PC-9 (cell line): Measurements from ENCODE around the gene LRRC28. TPM values are rescaled to one million over a fixed set of nuclear protein-coding genes. Genes with fewer than 3 reads are reported as not detected.

Source experiments
- BruUV-seq: library from RNA; stranded (reverse); fragments of 400-500 nt; replicated peaks from 2 replicates; lab custom pipeline; 2021; lab: Mats Ljungman, UMichigan
- CTCF ChIA-PET: fragments of 300-600 bp; sonication (Branson Sonifier 250); formaldehyde crosslinking; loops from one replicate; lab custom pipeline; 2022; ENCODE audit warnings: antibody characterized with exemption; lab: Charles Lee
- POLR2A ChIA-PET: fragments of 300-600 bp; sonication (Branson Sonifier 250); formaldehyde crosslinking; loops from one replicate; lab custom pipeline; 2022; ENCODE audit warnings: antibody characterized with exemption; ENCODE audit not compliant: unreplicated experiment; lab: Charles Lee
- DNase-seq, 2 experiments: peaks; one replicate each; pipeline versions ENCODE4 v3.0.0 to v3.0.0-alpha.2; 2015 to 2022; ENCODE audit warnings: mixed read lengths in 1 of 2
- H2AFZ ChIP-seq: fragments of 200-600 bp; sonication (generic); 2 replicates; pipeline ENCODE4 v1.8.1; 2017; ENCODE audit warnings: antibody characterized with exemption
- H3F3A ChIP-seq: fragments of 200-600 bp; sonication (generic); 2 replicates; pipeline ENCODE4 v1.8.1; 2017; ENCODE audit warnings: antibody characterized with exemption, mild to moderate bottlenecking, low read depth; ENCODE audit not compliant: insufficient read depth
- H3K27ac ChIP-seq: fragments of 200-600 bp; sonication (generic); 2 replicates; pipeline ENCODE4 v1.6.1; 2016; ENCODE audit warnings: mixed run types
- H3K27me3 ChIP-seq: fragments of 200-600 bp; sonication (generic); 2 replicates; pipeline ENCODE4 v1.6.1; 2016; ENCODE audit warnings: low read depth, mixed run types; ENCODE audit not compliant: insufficient read depth
- H3K36me3 ChIP-seq: fragments of 200-600 bp; sonication (generic); 2 replicates; pipeline ENCODE4 v1.6.1; 2016; ENCODE audit warnings: low read depth, mixed run types
- H3K4me1 ChIP-seq: fragments of 200-600 bp; sonication (generic); replicated peaks from 2 replicates; pipeline ENCODE4 v1.6.1; 2016; ENCODE audit warnings: mixed run types; ENCODE audit not compliant: insufficient read depth
- H3K4me2 ChIP-seq: fragments of 200-600 bp; sonication (generic); 2 replicates; pipeline ENCODE4 v1.6.1; 2017; ENCODE audit warnings: mixed run types
- H3K4me3 ChIP-seq: fragments of 200-600 bp; sonication (generic); 2 replicates; pipeline ENCODE4 v1.6.1; 2016; ENCODE audit warnings: mixed run types
- H3K79me2 ChIP-seq: fragments of 200-600 bp; sonication (generic); 2 replicates; pipeline ENCODE4 v1.6.1; 2017; ENCODE audit warnings: low read depth, mixed run types
- H3K9me2 ChIP-seq: fragments of 200-600 bp; sonication (generic); 2 replicates; pipeline ENCODE4 v1.8.1; 2017; ENCODE audit warnings: mild to moderate bottlenecking; ENCODE audit not compliant: insufficient read depth
- H3K9me3 ChIP-seq: fragments of 200-600 bp; sonication (generic); 2 replicates; pipeline ENCODE4 v1.8.1; 2016; ENCODE audit warnings: low read depth; ENCODE audit not compliant: insufficient read depth
- H4K20me1 ChIP-seq: fragments of 200-600 bp; sonication (generic); 2 replicates; pipeline ENCODE4 v1.8.1; 2017; ENCODE audit not compliant: insufficient read depth
- CTCF ChIP-seq: fragments of 200-600 bp; sonication (generic); conservative IDR thresholded peaks from 2 replicates; pipeline ENCODE4 v1.6.1; 2017; ENCODE audit warnings: mixed run types, antibody characterized with exemption, mild to moderate bottlenecking, moderate library complexity
- EZH2 ChIP-seq: fragments of 200-600 bp; sonication (generic); IDR thresholded peaks from 2 replicates; pipeline ENCODE4 v1.8.0; 2017; ENCODE audit warnings: antibody characterized with exemption, low read depth
- intact Hi-C: fragments of 100-400 bp; cut with micrococcal nuclease; formaldehyde crosslinking; loops from one replicate; pipeline ENCODE4 v1.10.0; 2022; ENCODE audit not compliant: unreplicated experiment
- total RNA-seq: library from RNA; stranded (reverse); gene quantifications from 2 replicates; pipeline ENCODE4 v1.2.3, GENCODE V29; 2021

The LRRC28 gene
- total RNA-seq, 1 experiment from 2014 or later, result 13.5 TPM

GRCh38 chr15:99345832-99346462 is 94.7 kb downstream of the LRRC28 start:
- no peaks in the 10 kb centered on the region for H3K9me2 ChIP-seq
- no peak overlapping the region for H3K4me3 ChIP-seq
- H3K4me2 ChIP-seq, result no peak overlapping the region
- peaks cover 3% of the 10 kb centered on the region; the same call in 1 of the 2 replicates for H3F3A ChIP-seq
- no peaks in the 10 kb centered on the region for H3K27me3 ChIP-seq
- TF ChIP-seq CTCF (no peak), EZH2 (no peak)
- H4K20me1 ChIP-seq, result no peaks in the 10 kb centered on the region
- H3K27ac ChIP-seq, result no peak overlapping the region
- intact Hi-C loops, result no loop called here
- no peak for DNase-seq
- no peaks in the 10 kb centered on the region for H3K79me2 ChIP-seq
- no peaks in the 10 kb centered on the region for H3K36me3 ChIP-seq
- BruUV-seq, result no TSS peak
- H3K9me3 ChIP-seq, result no peaks in the 10 kb centered on the region
- peaks cover 10% of the 10 kb centered on the region; the same call in 1 of the 2 replicates for H3K4me1 ChIP-seq
- ChIA-PET POLR2A (no interaction called here), CTCF (no interaction called here)
- no peak overlapping the region for H2AFZ ChIP-seq

- Histone ChIP-seq H3K9me2 (no peaks in the 10 kb centered on the region), H3K4me3 (no peak overlapping the region), H3K27me3 (no peaks in the 10 kb centered on the region), H3K79me2 (no peaks in the 10 kb centered on the region), H3K27ac (no peak overlapping the region), H3K36me3 (no peaks in the 10 kb centered on the region), H3F3A (no peaks in the 10 kb centered on the region), H4K20me1 (no peaks in the 10 kb centered on the region), H3K9me3 (no peaks in the 10 kb centered on the region), H3K4me1 (no peaks in the 10 kb centered on the region), H2AFZ (no peak overlapping the region), H3K4me2 (no peak overlapping the region)
- no peak for DNase-seq
- intact Hi-C loops, result no loop called here
- ChIA-PET POLR2A (no interaction called here), CTCF (no interaction called here)
- BruUV-seq, result no TSS peak
- TF ChIP-seq CTCF (no peak), EZH2 (no peak)
Observed at GRCh38 chr15:99347574-99347973, 96.3 kb downstream of the LRRC28 start.

GRCh38 chr15:99348412-99348811 is 97.1 kb downstream of the LRRC28 start:
- intact Hi-C loops, result no loop called here
- Histone ChIP-seq H3K4me2 (no peak overlapping the region), H4K20me1 (no peaks in the 10 kb centered on the region), H3K9me3 (no peaks in the 10 kb centered on the region), H3K36me3 (no peaks in the 10 kb centered on the region), H3K9me2 (no peaks in the 10 kb centered on the region), H2AFZ (no peak overlapping the region), H3F3A (no peaks in the 10 kb centered on the region), H3K4me3 (no peak overlapping the region), H3K27me3 (no peaks in the 10 kb centered on the region), H3K79me2 (no peaks in the 10 kb centered on the region), H3K4me1 (no peaks in the 10 kb centered on the region), H3K27ac (no peak overlapping the region)
- no peak for DNase-seq
- POLR2A ChIA-PET, result no interaction called here
- CTCF ChIA-PET, result no interaction called here
- TF ChIP-seq CTCF (no peak), EZH2 (no peak)
- BruUV-seq, result no TSS peak
